Measurements from ENCODE around the gene MARVELD1. TPM values are rescaled to one million over a fixed set of nuclear protein-coding genes. Genes with fewer than 3 reads are reported as not detected.
A peak's percentile ranks its signal among the peaks of the same experiment; 100 is the strongest.

The MARVELD1 gene
- total RNA-seq, 4 donors from 2014 or later, result 16.7 to 23.0 (median 21.3) TPM

GRCh38 chr10:97759158-97759887 is 45.8 kb downstream of the MARVELD1 start:
- TF ChIP-seq CTCF (IDR thresholded peaks at IDR 0.05), result no peak
- ATAC-seq (ENCODE audit: low FRiP score) (peak; percentile 53), DNase-seq (ENCODE audit: low spot score) (no peak)

DNA sequence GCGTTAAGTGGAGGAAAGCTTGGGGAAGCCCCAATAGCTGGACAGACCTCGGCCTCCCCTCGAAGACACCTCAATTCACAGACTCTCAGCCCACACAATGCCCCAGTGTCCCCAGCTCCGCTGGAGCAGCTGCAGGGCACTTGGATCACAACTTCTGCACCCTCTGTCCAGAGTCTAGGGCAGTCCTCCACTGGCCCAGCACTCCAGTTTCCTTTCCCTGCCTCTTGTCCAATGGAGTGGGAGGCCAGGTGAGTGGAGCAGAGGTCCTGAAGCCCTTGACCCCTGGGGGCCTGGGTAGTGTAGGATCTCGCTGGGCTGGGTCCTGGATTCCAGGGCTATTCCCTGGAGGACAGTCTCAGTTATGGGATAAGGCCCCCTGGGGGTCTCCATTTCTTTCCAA is 46.4 kb downstream of the MARVELD1 start:
- ATAC-seq (ENCODE audit: low FRiP score), result no peak
- no peak for TF ChIP-seq CTCF (IDR thresholded peaks at IDR 0.05)
- no peak for DNase-seq (ENCODE audit: low spot score)

DNA sequence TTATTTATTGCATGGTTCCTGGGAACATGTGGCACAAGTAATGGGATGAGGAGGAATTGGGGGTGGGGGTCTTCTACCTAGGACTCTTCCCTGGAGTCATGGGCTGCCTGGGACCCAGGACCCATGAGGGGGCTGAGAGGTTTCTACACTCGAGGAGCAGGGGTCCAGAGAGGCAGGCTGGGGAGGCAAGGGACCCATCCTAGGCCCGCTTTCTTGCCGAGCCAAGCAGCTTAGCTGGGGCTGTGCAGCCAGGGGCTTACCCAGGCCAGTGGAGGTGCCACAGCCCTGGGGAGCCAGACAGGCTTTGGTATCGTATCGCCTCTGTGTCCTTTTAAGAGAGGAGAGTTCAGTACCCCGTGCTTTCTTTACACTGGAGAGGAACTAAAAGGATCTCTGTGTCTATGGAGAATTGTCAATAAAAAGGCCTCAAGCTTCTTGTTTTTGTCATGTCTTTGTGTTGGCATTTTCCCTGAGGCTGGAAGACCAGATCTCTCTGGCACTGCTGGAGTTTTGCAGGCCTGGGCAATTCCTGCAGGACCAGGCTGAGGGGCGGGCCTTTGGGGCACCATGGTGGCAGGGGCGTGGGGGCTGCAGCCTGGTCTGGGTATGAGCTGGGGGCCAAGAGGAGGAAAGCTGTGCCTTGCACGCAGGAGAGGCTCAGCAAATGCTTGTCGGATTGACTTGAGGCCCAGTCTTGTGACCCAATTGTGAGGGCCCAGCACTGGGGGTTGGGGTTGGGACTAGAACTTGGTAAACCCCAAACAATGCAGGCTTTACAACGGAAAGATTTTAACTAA is 47.1 kb downstream of the MARVELD1 start:
- ATAC-seq (ENCODE audit: low FRiP score) (no peak), DNase-seq (ENCODE audit: low spot score) (no peak)
- no peak for TF ChIP-seq CTCF (IDR thresholded peaks at IDR 0.05)

DNA sequence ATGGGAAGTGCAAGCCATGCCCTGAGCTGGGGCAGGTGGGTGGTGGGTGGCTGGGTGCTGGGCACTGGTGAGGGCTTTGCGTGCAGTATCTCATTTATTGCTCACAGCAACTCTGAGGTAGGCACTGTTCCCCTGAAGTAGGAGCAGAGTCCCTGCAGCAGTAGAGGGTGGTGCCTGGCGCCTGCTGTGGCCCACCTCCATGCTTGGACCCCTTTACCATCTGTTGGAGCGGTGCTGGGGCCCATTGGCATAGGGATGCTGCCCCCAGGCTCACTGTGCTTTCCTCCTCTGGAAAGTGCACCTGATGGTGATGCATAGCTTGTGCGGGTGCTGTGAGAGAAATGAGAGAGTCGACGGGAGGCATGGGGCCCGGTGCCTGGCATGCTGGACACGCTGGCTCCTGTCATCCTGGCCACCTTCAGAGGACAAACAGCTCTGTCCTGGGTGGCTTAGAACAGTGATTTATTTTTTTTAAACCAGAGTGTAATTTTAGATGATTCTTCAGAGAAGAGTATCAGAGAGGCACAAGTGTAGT is 47.9 kb downstream of the MARVELD1 start:
- DNase-seq (ENCODE audit: low spot score), result no peak
- no peak for TF ChIP-seq CTCF (IDR thresholded peaks at IDR 0.05)
- no peak for ATAC-seq (ENCODE audit: low FRiP score)

- DNase-seq (ENCODE audit: low spot score) (no peak), ATAC-seq (ENCODE audit: low FRiP score) (no peak)
- TF ChIP-seq CTCF (IDR thresholded peaks at IDR 0.05), result no peak
These were observed 48.5 kb downstream of the MARVELD1 start for GRCh38 chr10:97762056-97762455.

GRCh38 chr10:97762816-97763215 is 49.3 kb downstream of the MARVELD1 start:
- ATAC-seq (ENCODE audit: low FRiP score) (no peak), DNase-seq (ENCODE audit: low spot score) (no peak)
- TF ChIP-seq CTCF (IDR thresholded peaks at IDR 0.05), result no peak

Measured in omental fat pad (tissue), 4 donors.